ENCODE measurements around the gene GAS2L2. TPM values are rescaled to one million over a fixed set of nuclear protein-coding genes. Genes with fewer than 3 reads are reported as not detected.

Gene GAS2L2
- total RNA-seq, 1 experiment from 2014 or later, result not detected

GRCh38 chr17:35729405-35729833 lies 23.6 kb downstream of the GAS2L2 start:
- H3K27ac Mint-ChIP-seq (ENCODE audit: unreplicated experiment), result no peak overlapping the region
- intact Hi-C loops (cut with micrococcal nuclease; ENCODE audit: unreplicated experiment), result no loop called here
- H3K9me3 Mint-ChIP-seq (ENCODE audit: low read depth, unreplicated experiment), result no peaks in the 10 kb centered on the region
- DNase-seq, result no peak
- peaks cover 12% of the 10 kb centered on the region for H3K27me3 Mint-ChIP-seq (ENCODE audit: unreplicated experiment)
- no peak for TF ChIP-seq CTCF (IDR thresholded peaks at IDR 0.05; ENCODE audit: unreplicated experiment)
- CTCF ChIA-PET, result no interaction called here
- H3K36me3 Mint-ChIP-seq (ENCODE audit: insufficient read depth, unreplicated experiment), result peaks cover 13% of the 10 kb centered on the region
- no TSS peak for BruUV-seq (replicated peaks)
- no peak overlapping the region for H3K4me3 Mint-ChIP-seq (ENCODE audit: low read depth, unreplicated experiment)
- H3K4me1 Mint-ChIP-seq (ENCODE audit: low read depth, unreplicated experiment), result peaks cover 7% of the 10 kb centered on the region

- peaks cover 21% of the 10 kb centered on the region for H3K36me3 Mint-ChIP-seq (ENCODE audit: insufficient read depth, unreplicated experiment)
- DNase-seq, result no peak
- peaks cover 7% of the 10 kb centered on the region for H3K4me1 Mint-ChIP-seq (ENCODE audit: low read depth, unreplicated experiment)
- CTCF ChIA-PET, result no interaction called here
- BruUV-seq (replicated peaks), result no TSS peak
- TF ChIP-seq CTCF (IDR thresholded peaks at IDR 0.05; ENCODE audit: unreplicated experiment), result no peak
- H3K9me3 Mint-ChIP-seq (ENCODE audit: low read depth, unreplicated experiment), result no peaks in the 10 kb centered on the region
- H3K27ac Mint-ChIP-seq (ENCODE audit: unreplicated experiment), result no peak overlapping the region
- intact Hi-C loops (cut with micrococcal nuclease; ENCODE audit: unreplicated experiment), result no loop called here
- no peak overlapping the region for H3K4me3 Mint-ChIP-seq (ENCODE audit: low read depth, unreplicated experiment)
- peaks cover 12% of the 10 kb centered on the region for H3K27me3 Mint-ChIP-seq (ENCODE audit: unreplicated experiment)
Measured at GRCh38 chr17:35728551-35728950, 24.5 kb downstream of the GAS2L2 start.

- intact Hi-C loops (cut with micrococcal nuclease; ENCODE audit: unreplicated experiment), result no loop called here
- H3K4me3 Mint-ChIP-seq (ENCODE audit: low read depth, unreplicated experiment), result no peak overlapping the region
- H3K36me3 Mint-ChIP-seq (ENCODE audit: insufficient read depth, unreplicated experiment), result peaks cover 22% of the 10 kb centered on the region
- no peak overlapping the region for H3K27ac Mint-ChIP-seq (ENCODE audit: unreplicated experiment)
- H3K4me1 Mint-ChIP-seq (ENCODE audit: low read depth, unreplicated experiment), result peaks cover 7% of the 10 kb centered on the region
- peaks cover 12% of the 10 kb centered on the region for H3K27me3 Mint-ChIP-seq (ENCODE audit: unreplicated experiment)
- no peaks in the 10 kb centered on the region for H3K9me3 Mint-ChIP-seq (ENCODE audit: low read depth, unreplicated experiment)
- no peak for DNase-seq
- CTCF ChIA-PET, result no interaction called here
- no peak for TF ChIP-seq CTCF (IDR thresholded peaks at IDR 0.05; ENCODE audit: unreplicated experiment)
- BruUV-seq (replicated peaks), result no TSS peak
Measured at GRCh38 chr17:35727635-35728034, 25.4 kb downstream of the GAS2L2 start.

- no peak overlapping the region for H3K27ac Mint-ChIP-seq (ENCODE audit: unreplicated experiment)
- peaks cover 22% of the 10 kb centered on the region for H3K36me3 Mint-ChIP-seq (ENCODE audit: insufficient read depth, unreplicated experiment)
- H3K4me3 Mint-ChIP-seq (ENCODE audit: low read depth, unreplicated experiment), result no peak overlapping the region
- CTCF ChIA-PET, result no interaction called here
- no peaks in the 10 kb centered on the region for H3K9me3 Mint-ChIP-seq (ENCODE audit: low read depth, unreplicated experiment)
- no TSS peak for BruUV-seq (replicated peaks)
- peaks cover 7% of the 10 kb centered on the region for H3K4me1 Mint-ChIP-seq (ENCODE audit: low read depth, unreplicated experiment)
- no peak for TF ChIP-seq CTCF (IDR thresholded peaks at IDR 0.05; ENCODE audit: unreplicated experiment)
- no peak for DNase-seq
- intact Hi-C loops (cut with micrococcal nuclease; ENCODE audit: unreplicated experiment), result no loop called here
- H3K27me3 Mint-ChIP-seq (ENCODE audit: unreplicated experiment), result peaks cover 12% of the 10 kb centered on the region
Measured at GRCh38 chr17:35726953-35727460, 26.0 kb downstream of the GAS2L2 start.
